Fibroblast of the conjunctiva (primary cell): ENCODE results near the gene VDR.

Source experiments
- DNase-seq: peaks from one replicate; pipeline ENCODE4 v3.0.0-alpha.2; 2010; ENCODE audit warnings: low read depth

The VDR gene

DNA sequence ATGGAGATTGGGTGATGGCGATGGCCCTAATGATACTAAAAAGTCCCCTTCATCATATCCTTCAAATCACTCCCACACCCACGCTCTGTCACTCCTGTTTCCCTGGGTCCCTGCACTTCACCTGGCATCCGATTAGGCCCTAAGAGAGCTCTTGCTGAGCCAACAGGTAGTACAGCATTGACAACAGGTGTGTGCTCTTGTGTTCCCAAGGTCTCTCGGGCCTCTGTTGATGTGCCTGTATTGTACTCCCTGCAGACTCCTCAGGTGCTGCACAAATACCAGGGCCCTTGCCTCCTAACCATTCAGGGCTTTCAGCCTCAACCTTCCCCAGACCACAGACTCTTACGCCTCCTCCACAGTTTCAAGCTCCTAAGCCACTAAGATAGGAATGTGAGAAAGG, 25.8 kb upstream of the VDR start:
- DNase-seq = no peak

DNA sequence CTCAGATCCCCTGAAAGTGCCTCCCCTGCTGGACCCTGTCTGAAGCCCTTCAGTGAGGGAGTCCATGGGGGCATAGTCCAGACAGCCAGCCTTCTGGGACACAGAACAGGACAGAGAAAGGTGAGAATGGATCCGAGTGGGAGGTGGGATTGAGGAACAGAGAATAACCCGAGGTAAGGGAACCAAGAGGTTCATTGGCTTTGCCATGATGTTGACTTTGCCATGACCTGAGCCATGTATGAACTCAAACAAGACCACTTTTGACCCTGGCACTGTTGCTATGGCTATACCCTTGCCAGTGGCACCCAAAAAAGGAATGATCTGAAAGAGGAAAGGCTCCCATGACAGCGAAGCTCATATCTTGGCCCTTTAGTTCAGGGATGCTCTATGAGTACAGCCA, 22.6 kb upstream of the VDR start:
- no peak for DNase-seq

GRCh38 chr12:47921907-47922306, 17.1 kb upstream of the VDR start:
- DNase-seq = no peak

- DNase-seq = no peak
Observed at GRCh38 chr12:47920913-47921312, 16.1 kb upstream of the VDR start.

- DNase-seq = no peak
Observed at GRCh38 chr12:47913081-47913480, 8.3 kb upstream of the VDR start.

DNA sequence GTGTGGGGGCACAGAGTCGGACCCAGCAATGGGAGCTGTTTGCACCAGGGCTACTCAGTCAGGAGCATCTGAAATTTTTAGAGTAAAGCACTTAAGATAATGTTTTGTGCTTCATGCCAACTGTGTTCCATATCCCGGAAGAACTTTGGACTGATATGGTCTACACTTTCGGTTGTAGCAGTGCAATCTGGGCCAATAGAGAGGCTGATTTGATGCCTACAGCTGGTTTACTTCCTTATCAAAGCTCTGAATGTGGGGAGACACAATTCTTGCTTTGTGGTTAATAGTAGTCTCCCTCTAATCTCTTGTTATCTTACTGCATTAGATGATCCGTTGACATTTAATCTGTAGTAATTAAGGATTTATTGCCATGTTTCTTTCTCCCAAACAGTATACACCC, 7.8 kb upstream of the VDR start:
- DNase-seq = no peak

- no peak for DNase-seq
Observed at GRCh38 chr12:47910981-47911380, 6.2 kb upstream of the VDR start.

DNA sequence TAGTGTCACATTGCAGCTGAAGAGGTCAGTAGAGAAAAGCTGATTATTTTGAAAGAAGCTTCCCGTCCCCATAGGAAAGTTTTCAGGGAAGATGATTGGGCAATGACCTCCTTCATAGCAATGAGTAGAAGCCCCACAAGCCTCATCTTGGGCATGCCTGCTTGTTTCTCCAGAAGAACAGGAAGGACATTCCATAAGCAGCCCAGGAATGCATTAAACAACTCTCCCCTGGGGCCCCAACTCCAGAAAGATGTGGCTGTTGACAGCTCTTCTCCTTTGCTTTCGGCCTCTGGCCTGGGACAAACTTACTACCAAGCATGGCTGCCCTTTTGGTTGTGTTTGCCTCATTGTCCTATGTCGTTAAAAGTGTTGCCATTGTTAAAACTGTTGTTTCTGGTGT, 5.7 kb upstream of the VDR start:
- no peak for DNase-seq

GRCh38 chr12:47909839-47910465, 5.2 kb upstream of the VDR start:
- DNase-seq = no peak

GRCh38 chr12:47908738-47909137, 3.9 kb upstream of the VDR start:
- no peak for DNase-seq

DNA sequence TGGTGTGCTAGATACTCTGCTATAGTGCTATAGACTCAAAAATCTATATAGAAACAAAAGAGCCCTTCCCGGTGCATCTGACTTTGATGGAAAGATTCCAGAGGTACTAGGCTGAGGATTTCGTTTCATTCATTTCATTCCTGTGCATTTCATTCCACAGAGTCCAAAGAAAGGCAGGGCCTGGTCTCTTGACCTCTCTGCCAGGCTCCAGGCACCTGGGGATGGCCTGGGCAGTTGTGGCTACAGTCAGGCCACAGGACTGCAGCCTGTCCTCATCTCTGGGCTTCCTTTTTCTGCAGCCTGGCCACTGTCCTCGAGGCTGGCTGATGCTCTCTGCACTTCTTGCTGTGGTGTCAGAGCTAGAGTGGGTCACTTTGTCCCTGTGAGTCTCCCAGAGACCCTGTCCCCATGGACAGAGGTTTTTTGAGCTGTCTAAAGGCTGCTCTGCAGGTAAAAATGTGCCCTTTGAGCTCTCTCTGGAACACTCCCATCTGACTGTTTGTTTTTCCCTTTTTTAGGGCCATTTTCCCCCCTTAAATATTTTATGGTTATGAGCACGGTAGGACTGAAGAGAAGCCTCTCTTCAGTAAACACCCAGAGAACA, 3.2 kb upstream of the VDR start:
- no peak for DNase-seq

DNA sequence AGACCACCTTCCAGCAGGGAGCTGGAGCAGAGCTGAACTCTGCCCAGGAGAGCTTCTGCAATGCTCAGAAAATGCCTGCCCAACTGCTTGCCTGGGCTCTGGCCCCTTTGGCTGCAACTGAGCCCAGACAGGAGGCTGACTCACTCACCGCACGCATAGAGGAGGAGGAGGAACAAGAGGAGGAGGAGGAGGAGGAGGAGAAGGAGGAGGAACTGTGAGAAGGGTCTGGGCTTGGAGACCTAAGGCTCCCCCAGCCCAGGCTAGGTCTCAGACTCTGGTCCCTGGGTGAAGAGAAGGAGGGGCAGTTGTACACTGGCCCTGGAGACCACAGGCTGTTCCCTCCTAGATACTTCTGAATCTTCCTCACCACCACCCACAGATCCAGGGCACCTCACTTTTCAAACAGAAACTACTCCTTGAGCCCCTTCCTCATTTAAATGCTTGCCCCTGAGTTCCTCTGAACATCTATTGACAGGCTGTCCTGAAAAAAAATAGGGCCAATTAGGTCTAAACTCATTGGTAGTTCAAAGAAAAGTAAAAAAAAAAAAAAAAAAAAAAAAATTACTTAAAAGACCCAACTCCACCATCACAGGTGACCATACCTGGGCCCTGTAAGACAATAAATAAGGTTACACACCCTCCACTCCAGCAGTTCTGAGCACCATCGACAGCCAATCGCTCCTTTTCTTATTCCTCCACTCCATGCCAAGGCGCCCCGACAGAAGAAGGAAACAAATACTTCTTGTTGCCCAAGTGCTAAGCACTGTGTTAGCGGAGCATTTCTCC, 674 bp downstream of the VDR start:
- DNase-seq = peak; percentile 64

GRCh38 chr12:47903151-47903611, 1.6 kb downstream of the VDR start:
- peak; percentile 69 for DNase-seq

DNA sequence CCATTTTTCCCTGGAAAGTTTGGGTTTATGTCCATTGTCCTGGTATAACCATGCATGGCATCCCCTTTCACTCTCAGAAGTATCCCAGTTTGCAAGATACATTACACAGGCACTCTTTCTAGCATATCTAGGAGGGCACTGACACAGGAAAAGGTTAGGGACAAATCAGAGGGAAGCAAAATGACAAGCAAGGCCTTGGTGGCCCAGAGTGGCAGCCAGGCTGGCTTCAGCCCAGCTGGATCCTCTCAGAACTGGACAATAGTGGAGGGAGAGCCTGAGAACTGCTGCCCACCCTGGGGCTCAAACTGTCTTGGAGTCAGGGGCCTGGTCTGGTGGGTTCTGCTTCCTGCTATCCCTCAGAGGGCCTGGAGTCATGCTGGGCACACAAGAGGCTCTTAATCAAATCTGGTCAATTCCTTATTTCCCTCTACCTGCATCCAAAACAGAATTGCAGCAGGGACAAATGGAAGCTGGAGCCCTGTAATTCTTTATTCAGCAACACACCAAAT, 2.6 kb downstream of the VDR start:
- DNase-seq = no peak

DNA sequence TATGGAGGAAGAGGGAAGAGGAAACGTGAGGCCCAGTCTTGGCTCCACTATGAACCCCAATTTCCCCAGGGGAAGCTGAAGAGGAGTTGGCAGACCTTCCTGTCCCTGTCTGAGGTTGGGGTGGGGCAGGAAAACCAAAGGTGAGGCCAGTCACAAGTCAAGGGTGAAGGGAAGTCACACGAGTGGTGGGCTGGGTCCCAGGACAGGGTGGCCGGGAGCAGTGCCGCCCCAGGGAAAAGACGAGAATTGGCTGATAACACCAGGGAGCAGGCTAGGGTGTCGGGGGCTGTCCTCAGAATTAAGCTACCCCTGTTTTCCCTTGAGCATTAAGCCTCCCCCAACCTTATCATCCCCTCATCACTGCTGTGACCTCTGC, 3.1 kb downstream of the VDR start:
- no peak for DNase-seq

- no peak for DNase-seq
Observed at GRCh38 chr12:47901063-47901717, 3.6 kb downstream of the VDR start.

- no peak for DNase-seq
Observed at GRCh38 chr12:47900131-47901062, 4.4 kb downstream of the VDR start.

DNA sequence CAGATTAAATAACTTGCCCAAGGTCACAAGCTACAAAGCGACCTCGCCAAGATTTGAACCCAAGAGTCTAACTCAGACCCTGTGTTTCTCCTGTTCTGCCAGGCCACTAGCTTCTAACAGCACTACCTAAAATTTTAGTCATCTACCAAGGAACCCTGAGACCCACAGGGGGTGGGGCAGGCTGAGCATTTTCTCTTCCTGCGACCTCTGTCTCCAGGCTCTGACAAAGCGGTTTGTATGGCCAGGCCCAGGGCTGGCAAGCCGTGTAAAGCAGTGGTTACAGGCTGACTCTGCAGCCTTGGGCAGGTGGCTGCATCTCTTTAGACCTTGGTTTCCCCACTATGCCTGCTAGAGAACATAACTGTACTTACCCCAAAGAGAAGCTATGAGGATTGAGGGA, 5.3 kb downstream of the VDR start:
- DNase-seq = no peak

DNA sequence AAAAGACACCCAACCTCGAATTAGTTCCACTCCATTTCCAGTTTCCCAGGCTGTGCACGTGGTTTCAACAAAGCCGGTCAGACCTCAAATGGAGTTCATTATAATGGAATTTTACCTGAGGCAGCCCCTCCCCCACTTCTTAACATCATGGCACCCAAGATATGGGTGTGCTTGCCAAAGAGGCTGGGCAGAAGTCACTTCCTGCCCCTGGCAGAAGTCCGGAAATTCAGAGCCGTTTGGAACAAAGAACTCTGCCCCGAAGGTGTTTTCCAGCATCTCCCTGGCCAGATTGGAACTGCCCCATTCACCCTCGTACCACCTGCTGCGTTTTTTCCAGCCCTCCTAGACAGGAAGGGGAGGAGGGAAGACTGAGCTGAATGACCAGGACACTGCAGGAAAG, 8.2 kb downstream of the VDR start:
- no peak for DNase-seq

DNA sequence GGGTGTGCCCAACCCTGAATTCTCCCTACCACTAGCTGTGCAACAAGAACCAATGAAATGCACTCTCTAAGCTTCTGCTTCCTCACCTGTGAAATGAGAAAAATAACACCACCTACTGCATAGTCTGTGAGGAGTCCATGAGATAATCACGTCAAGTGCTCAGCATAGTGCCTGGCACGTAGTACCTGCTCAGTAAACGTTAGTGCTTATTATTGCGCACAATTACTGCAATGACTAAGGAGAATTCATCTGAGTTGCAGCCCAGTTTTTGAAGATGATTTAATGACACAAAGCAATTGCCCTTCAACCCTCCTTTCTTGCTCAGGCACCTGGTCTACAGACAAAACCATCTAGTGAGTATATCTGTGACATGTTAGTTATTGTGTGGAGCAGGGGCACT, 8.8 kb downstream of the VDR start:
- DNase-seq = no peak

GRCh38 chr12:47894652-47895051, 10.1 kb downstream of the VDR start:
- no peak for DNase-seq

DNA sequence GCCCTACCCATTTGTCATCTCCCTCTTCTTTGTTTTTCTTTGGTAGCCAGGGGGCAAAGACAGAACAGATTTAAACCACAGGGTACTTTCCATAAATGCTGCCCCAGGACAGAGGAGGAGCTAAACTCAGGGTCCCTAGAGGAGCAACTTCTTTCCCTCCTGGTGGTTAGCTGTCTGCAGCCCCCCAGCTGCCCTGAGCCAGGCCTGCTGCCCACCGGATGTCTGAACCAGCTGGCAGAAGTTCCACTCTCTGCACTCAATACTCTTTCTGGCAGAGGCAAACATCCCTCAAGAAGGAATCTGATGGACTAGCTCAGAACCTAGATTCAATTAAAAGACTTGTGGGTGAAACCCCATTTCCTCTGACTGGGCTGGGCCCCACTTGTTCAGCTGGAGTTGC, 10.7 kb downstream of the VDR start:
- no peak for DNase-seq
